Natural killer cell (primary cell): Measurements from ENCODE around the gene TGFB1. TPM values are rescaled to one million over a fixed set of nuclear protein-coding genes. Genes with fewer than 3 reads are reported as not detected.

Source experiments
- ATAC-seq, 3 donors: fragments of 150-1000 bp in 2 of 3; fragments of 200-7000 bp in 1 of 3; cut with Tn5 transposase; 1 replicate in 1 of 3; 2 replicates in 2 of 3; pipeline ENCODE4 v1.10.0; 2021; ENCODE audit warnings: mild to moderate bottlenecking in 2 of 3, moderate library complexity in 2 of 3
- DNase-seq, 2 donors: peaks; one replicate each; pipeline versions ENCODE4 v3.0.0 to v3.0.0-alpha.2; 2013 to 2021; ENCODE audit warnings: mixed read lengths in 1 of 2
- H3K27ac ChIP-seq: one replicate; pipeline ENCODE4 v1.5.1; 2013; ENCODE audit warnings: mild to moderate bottlenecking, low read length
- H3K27me3 ChIP-seq: one replicate; pipeline ENCODE4 v1.6.1; 2013; ENCODE audit warnings: low read length; ENCODE audit not compliant: control insufficient read depth, insufficient read depth
- H3K36me3 ChIP-seq: one replicate; pipeline ENCODE4 v1.6.1; 2013; ENCODE audit warnings: low read length; ENCODE audit not compliant: control insufficient read depth, insufficient read depth
- H3K4me1 ChIP-seq: one replicate; pipeline ENCODE4 v1.6.1; 2013; ENCODE audit warnings: low read length; ENCODE audit not compliant: control insufficient read depth, insufficient read depth
- H3K4me3 ChIP-seq: one replicate; pipeline ENCODE4 v1.5.1; 2013; ENCODE audit warnings: low read length
- H3K9me3 ChIP-seq: one replicate; pipeline ENCODE4 v1.6.1; 2013; ENCODE audit warnings: low read length; ENCODE audit not compliant: control insufficient read depth, insufficient read depth
- H3K27ac Mint-ChIP-seq, 2 donors: one replicate each; pipeline ENCODE4 v1.8.0; 2022; ENCODE audit warnings: mild to moderate bottlenecking in 2 of 2, mixed read lengths in 2 of 2, moderate library complexity in 1 of 2
- H3K27me3 Mint-ChIP-seq, 2 donors: one replicate each; pipeline ENCODE4 v1.8.0; 2022; ENCODE audit warnings: low read depth in 2 of 2, mixed read lengths in 2 of 2
- H3K36me3 Mint-ChIP-seq: one replicate; pipeline ENCODE4 v1.8.0; 2022; ENCODE audit warnings: mixed read lengths
- H3K4me1 Mint-ChIP-seq, 2 donors: one replicate each; pipeline ENCODE4 v1.8.0; 2022; ENCODE audit warnings: mixed read lengths in 2 of 2
- H3K4me3 Mint-ChIP-seq: one replicate; pipeline ENCODE4 v1.8.0; 2022; ENCODE audit warnings: mild to moderate bottlenecking, moderate library complexity, mixed read lengths
- H3K9me3 Mint-ChIP-seq, 2 donors: one replicate each; pipeline ENCODE4 v1.8.0; 2022; ENCODE audit warnings: mixed read lengths in 2 of 2
- CTCF ChIP-seq: fragments of 200-600 bp; IDR thresholded peaks from one replicate; pipeline ENCODE4 v1.8.0; 2022; ENCODE audit warnings: antibody characterized with exemption
- WGBS: methylation state at CpG from one replicate; pipeline ENCODE4 v1.1.7; 2013; ENCODE audit warnings: missing lambda C conversion rate; ENCODE audit not compliant: insufficient coverage; 5-methylcytosine and 5-hydroxymethylcytosine counted together
- intact Hi-C: fragments of 100-400 bp; cut with micrococcal nuclease; formaldehyde crosslinking; loops from one replicate; pipeline ENCODE4 v1.14.2; 2022
- total RNA-seq, 4 donors: library from RNA; stranded (reverse); fragments of 120-200 nt in 1 of 4; gene quantifications; one replicate each; pipeline versions ENCODE4 v1.2.3 to v1.2.4, GENCODE V29; 2013 to 2022

TGFB1 gene
- total RNA-seq, 3 donors from 2014 or later (not counting 1 experiment from before 2014, with no cell fraction given), result 682 to 761 (median 729) TPM

- Histone ChIP-seq H3K27me3 (no peaks in the 10 kb centered on the region), H3K4me3 (no peak overlapping the region), H3K36me3 (peaks cover 64% of the 10 kb centered on the region), H3K27ac (peak overlapping the region; percentile 23), H3K4me1 (peaks cover 92% of the 10 kb centered on the region), H3K9me3 (no peaks in the 10 kb centered on the region)
- no peak for TF ChIP-seq CTCF
- DNase-seq (peak in 1 of 2 donors; percentile 40), ATAC-seq (no peak)
- intact Hi-C loops, result no loop called here
- Mint-ChIP-seq H3K27ac (peak overlapping the region; percentile 80 to 94), H3K4me1 (peaks cover 66% of the 10 kb centered on the region in 2 donors), H3K9me3 (no peaks in the 10 kb centered on the region), H3K4me3 (peak overlapping the region; percentile 67), H3K36me3 (no peaks in the 10 kb centered on the region), H3K27me3 (no peaks in the 10 kb centered on the region)
- 94% methylated on average over 46 of the region's 47 CpGs for WGBS
These were observed 22.6 kb downstream of the TGFB1 start for GRCh38 chr19:41330946-41331678.

GRCh38 chr19:41330481-41330880 lies 23.2 kb downstream of the TGFB1 start:
- 91% methylated on average over 4 of the region's 4 CpGs for WGBS
- no peak for TF ChIP-seq CTCF
- Histone ChIP-seq H3K27me3 (no peaks in the 10 kb centered on the region), H3K4me3 (no peak overlapping the region), H3K9me3 (no peaks in the 10 kb centered on the region), H3K27ac (peak overlapping the region; percentile 23), H3K4me1 (peaks cover 92% of the 10 kb centered on the region), H3K36me3 (peaks cover 60% of the 10 kb centered on the region)
- Mint-ChIP-seq H3K27ac (peak overlapping the region; percentile 80 to 94), H3K9me3 (no peaks in the 10 kb centered on the region), H3K27me3 (no peaks in the 10 kb centered on the region), H3K4me3 (peak overlapping the region; percentile 67), H3K36me3 (no peaks in the 10 kb centered on the region), H3K4me1 (peaks cover 70 to 73% of the 10 kb centered on the region in 2 donors)
- intact Hi-C loops, result no loop called here
- peak in 1 of 2 donors; percentile 57 for DNase-seq
- no peak for ATAC-seq

GRCh38 chr19:41328842-41329225 lies 24.9 kb downstream of the TGFB1 start:
- Mint-ChIP-seq H3K27ac (peak overlapping the region; percentile 94 to 97), H3K27me3 (no peaks in the 10 kb centered on the region), H3K4me1 (peaks cover 80 to 81% of the 10 kb centered on the region in 2 donors), H3K9me3 (no peaks in the 10 kb centered on the region), H3K36me3 (no peaks in the 10 kb centered on the region), H3K4me3 (peak overlapping the region; percentile 80)
- TF ChIP-seq CTCF, result no peak
- Histone ChIP-seq H3K36me3 (peaks cover 52% of the 10 kb centered on the region), H3K4me1 (peaks cover 94% of the 10 kb centered on the region), H3K4me3 (no peak overlapping the region), H3K9me3 (no peaks in the 10 kb centered on the region), H3K27me3 (no peaks in the 10 kb centered on the region), H3K27ac (peak overlapping the region; percentile 91)
- ATAC-seq (no peak), DNase-seq (no peak)
- no CpG with 5 or more reads among the region's 1 CpG for WGBS
- intact Hi-C loops, result loop anchor here (1.0 to 5.0 kb wide), 5 partner anchors 21 to 863 kb away; no protein-coding TSS in a partner anchor
